GM19452 (cell line): ENCODE measurements around the gene LINC01488.

ENCODE experiments used
- ATAC-seq: cut with Tn5 transposase; IDR thresholded peaks from one replicate; pipeline ENCODE4 v1.9.1; 2021; ENCODE audit not compliant: unreplicated experiment

The LINC01488 gene

DNA sequence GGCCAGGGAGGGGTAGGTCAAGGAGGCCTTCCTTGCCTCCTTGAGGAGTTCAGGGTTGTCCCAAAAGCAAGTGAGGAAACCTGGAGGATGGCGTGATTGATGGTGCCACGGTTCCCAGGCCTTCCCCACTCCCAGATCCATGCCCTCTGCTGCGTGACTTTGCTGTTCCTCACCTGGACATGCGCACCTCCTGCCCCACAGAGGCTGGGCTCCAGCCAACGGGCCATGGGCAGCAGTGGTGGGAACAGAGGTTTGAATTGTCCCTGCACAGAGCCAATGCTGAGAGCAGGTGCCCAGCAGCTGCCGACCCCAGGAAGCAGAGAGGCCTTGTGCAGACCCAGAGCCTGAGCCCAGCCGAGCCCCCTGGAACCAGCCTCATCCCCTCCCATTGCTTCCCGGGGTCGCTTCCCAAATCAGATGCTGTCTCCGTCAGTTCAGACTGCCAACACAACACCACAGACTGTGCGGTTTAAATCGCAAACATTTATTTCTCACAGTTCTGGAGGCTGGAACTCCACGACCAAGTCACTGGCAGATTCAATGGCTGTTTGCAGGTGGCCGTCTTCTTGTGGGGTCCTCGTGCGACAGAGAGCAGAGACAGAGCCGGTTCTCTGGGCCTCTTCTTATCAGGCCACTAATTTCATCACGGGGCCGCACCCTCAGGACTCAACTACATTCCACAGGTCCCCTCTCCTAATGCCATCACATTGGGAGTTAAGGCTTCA is 6.2 kb upstream of the LINC01488 start:
- no peak for ATAC-seq

DNA sequence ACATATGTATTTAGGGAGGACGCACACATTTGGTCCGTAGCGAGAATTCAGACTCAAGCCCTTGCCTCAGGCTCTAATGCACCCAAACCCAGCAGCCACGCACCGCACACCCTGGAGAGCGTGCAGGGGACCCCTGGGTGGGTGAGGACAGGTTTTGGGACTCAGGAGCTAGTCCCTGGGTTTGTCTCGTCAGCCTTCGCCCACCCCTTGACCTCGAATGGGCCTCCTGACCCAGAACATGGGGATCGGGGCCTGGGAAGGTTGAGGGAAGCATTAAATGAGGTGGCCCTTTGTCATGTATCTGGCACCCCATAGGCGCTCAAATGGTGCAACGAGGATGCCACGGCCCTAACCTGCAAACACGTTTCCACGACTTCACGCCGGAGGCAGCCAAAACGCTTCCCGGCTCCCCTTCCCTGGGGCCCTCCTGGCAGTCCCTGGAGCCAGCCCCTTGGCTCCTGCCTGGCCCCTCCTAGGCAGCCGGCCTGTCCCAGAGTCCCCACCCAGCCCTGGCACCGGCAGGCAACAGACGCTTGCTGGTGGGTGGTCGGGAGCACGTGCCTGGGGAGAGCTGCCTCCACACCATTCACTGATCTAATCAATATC is 5.5 kb upstream of the LINC01488 start:
- no peak for ATAC-seq

DNA sequence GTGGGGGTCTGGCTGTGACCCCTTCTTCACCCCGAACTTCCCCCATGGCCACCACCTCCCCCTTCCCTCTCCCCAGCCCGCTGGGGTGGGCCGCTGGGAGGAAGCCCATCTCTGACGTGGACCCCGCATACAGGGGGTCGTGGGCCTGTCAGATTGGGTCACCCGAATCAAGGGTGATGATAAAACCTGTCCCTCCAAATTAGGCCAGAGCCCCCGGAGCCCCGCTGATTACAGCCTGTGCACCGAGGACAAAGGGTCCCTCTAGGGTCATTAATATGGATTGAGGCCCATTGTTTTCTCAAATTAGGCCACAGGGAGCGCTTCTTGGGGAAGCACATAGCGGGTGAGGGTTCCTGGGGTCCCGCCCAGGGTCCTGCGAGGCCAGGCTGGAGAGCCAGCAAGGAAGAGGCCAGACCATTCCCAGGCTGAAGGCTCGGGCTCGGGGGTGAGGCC is 4.9 kb upstream of the LINC01488 start:
- ATAC-seq = no peak

GRCh38 chr11:69477086-69477485 is 4.4 kb upstream of the LINC01488 start:
- no peak for ATAC-seq

DNA sequence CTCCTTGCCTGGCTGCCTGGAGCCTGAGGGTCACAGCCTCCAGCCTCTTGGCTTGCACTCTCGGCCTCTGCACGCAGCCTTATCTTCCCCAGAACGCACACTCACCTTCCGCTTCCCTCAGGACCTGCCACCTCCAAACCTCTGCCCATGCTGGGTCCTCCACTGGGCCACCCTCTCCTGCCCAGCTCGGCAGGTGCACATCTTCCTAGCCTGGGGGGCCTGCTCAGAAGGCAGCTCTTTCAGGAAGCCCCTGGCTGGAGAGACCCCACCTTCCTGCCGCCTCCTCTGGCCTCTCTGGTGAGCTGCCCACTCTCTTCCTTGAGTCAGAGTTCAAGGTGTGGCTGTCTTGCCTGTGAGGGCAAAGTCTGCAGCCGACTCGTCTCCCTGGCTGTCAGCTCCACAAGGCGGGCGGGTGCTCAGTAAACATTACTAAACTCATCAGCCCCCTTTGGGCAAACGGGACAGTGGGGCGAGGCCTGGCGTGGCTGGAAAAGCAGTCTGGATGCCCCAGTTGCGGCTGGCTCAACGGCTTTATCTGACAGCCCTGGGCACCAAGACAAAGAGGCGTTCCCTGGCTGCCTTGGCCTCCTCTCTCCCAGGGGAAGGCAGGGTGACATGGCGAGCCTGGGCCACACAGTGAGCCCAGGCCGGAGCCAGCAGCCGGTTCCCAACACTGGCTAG is 1.7 kb upstream of the LINC01488 start:
- ATAC-seq = no peak

GRCh38 chr11:69480547-69481392 is 693 bp upstream of the LINC01488 start:
- ATAC-seq = no peak

DNA sequence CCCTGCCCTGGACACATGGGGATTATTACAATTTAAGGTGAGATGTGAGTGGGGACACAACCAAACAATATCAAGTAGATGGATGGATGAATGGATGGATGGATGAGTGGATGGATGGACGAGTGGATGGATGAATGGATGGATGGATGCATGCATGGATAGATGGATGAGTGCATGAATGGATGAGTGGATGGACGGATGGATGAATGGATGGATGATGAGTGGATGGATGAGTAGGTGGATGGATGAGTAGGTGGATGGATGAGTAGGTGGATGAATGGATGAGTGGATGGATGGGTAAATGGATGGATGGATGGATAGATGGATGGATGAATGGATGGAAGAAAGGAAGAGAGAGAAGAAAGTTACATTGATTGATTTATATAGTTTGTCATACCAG is 859 bp downstream of the LINC01488 start:
- ATAC-seq = no peak

DNA sequence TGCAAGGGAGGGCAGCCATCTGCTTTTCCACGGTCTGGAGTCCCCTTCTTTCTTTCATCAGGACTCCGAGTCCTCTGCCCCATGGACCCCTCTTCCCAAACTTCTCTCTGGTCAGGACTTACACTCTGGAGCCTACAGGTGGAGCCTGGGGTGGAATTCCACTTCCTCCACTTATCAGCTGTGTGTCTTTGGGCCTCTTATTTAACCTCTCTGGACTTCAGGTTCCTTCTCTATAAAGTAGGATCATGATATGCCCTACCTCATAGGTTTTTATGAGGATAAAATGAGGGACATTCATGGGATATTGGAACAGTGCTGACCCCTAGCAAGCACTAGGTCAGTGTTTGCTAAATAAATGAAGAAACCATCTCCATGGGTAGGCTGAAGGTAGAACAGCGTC is 1.7 kb downstream of the LINC01488 start:
- no peak for ATAC-seq

- no peak for ATAC-seq
Measured at GRCh38 chr11:69483691-69484426, 2.4 kb downstream of the LINC01488 start.

- no peak for ATAC-seq
Measured at GRCh38 chr11:69484427-69485259, 3.2 kb downstream of the LINC01488 start.

GRCh38 chr11:69485337-69486041 is 4.0 kb downstream of the LINC01488 start:
- no peak for ATAC-seq

DNA sequence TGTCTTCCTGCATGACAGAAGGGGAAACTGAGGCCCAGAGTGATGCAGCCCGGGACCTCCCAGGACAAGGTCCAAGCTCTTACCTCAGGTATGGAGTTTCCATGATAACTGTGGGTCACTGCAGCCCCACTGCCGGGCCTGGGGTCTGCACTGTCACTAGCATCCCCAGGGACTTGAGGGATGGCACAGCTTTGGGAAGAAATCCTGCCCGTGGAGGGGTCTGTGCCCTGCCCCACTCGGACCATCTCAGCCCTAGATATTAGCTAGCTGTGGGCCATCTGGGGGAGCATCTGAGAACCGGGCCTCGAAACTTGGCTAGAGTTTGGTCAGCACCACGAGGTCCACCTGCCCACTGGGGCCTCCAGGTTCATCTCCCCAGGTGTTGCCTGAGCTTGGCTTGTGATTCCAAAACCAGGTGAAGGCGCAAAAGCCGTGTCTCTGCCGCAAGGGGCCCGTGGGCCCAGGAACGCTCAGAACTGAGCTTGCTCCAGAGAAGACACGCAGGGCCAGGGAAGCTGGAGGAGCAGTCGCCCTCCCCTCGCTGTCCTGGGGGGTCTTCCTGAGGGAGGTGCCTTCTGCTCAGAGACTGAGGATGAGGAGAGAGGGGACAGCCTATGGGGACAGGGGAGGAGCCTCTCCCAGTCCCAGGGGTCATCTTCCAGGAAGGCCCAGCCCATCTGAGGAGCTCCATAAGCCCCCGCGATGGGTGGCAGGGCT is 4.8 kb downstream of the LINC01488 start:
- ATAC-seq = no peak

DNA sequence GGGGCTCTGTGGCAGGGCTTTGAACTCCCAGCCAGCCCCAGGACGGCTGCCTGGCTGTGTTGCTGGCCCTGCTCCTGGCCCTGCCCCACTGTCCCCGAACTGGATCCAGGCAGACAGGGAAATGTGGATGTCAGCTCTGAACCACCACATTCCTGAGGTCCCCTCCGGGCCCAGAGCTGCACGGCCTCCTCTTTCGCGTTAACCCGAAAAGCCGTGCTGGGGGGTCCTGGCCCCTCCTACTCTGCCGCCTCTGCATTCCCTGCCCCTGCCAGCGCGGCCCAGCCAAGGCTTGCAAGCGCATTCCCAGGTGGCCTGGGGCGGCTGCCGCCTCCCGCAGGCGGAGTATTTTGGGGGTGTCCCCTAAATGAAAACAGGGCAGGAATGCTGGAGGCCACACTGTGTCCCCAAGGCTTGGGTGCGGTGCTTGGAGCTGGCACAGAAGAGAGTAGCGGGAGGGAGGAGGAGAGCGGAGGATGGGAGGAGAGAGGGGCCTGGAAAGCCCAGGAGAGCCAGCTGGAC is 5.4 kb downstream of the LINC01488 start:
- no peak for ATAC-seq

- ATAC-seq = no peak
Measured at GRCh38 chr11:69487391-69487790, 5.9 kb downstream of the LINC01488 start.

DNA sequence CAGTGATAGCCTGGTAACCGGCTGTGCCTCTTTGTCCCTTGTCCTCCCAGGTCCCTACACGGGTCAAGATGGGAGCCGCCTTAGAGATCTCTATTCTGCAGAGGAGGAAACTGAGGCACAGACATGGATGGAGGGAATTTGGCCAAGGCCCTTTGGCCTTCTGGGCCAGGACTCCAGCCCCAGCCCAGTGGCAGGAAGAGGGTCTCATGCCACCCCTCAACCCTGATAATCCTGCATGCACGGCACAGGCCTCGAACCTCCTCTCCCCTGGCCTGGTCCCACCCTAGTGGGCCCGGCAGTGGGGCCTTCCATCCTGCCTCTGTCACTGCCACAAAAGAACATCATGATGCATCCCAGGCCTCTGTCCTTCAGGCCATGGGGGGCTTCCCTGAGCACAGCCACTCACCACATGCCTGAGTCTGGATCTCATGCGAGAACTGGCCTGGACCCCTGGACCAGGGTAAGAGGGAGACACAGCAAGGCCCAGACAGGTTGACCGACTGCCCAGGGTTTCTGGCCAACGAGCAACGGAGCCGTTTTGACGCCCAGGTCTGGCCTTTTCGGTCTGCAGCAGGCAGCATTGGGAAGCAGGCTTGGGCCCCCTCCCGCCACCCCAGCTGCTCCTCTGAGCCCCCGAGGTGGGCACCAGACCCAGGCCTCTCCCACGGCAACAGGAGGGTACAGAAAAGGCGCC is 6.5 kb downstream of the LINC01488 start:
- no peak for ATAC-seq

- no peak for ATAC-seq
Measured at GRCh38 chr11:69488543-69488940, 7.1 kb downstream of the LINC01488 start.

DNA sequence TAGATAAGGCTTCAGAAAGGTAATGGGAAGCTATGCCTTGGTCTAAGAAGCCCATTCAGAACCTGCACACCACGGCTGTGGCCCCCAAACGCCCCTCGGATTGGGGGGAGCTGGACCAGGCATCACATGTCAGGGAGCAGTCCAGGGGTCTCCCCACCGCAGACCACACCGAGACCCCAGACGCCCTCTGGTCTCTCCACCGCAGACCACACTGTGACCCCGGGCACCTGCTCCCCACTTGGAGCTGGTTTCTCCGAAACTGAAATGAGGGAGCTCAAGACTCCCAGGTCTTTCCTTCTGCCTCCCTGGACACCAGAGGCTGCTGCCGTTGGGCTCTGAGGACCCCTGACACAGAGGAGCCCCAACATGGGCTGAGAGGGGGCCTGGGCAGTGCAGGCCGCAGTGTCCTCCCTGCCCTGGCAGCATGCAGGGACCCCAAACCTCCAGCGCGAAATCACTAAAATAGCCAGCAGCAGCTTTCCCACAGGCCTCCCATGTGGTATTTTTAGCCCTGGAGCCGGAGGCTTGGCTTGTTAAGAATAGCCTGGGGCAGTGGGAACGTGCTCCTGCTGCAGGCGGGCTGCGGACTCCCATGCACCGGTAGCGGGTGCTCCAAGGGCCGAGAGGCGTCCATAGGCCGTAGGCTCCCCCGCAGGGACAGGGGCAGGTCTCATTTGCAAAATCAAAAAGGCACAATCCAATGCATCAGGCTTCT is 7.7 kb downstream of the LINC01488 start:
- ATAC-seq = no peak
